ENCODE measurements around the gene SGO1.
"Not testable (repeated sequence)": the region's sequence is repeated elsewhere in the genome, so short reads cannot be mapped to it uniquely, and the experiment has no call there.

DNA sequence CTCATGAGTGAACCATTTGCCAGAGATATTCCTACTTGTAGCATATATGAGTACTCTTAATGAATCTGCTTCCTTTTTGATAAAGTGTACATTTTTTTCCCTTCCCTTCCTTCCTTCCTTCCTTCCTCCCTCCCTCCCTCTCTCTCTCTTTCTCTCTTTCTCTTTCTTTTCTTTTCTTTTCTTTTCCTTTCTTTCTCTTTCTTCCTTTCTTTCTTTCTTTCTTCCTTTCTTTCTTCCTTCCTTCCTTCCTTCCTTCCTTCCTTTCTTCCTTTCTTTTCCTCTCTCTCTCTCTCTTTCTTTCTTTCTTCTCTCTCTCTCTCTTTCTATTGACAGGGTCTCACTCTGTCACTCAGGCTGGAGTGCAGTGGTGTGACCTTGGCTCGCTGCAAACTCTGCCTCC is 27.5 kb upstream of the SGO1 start:
- TF ChIP-seq, protein P1, sequence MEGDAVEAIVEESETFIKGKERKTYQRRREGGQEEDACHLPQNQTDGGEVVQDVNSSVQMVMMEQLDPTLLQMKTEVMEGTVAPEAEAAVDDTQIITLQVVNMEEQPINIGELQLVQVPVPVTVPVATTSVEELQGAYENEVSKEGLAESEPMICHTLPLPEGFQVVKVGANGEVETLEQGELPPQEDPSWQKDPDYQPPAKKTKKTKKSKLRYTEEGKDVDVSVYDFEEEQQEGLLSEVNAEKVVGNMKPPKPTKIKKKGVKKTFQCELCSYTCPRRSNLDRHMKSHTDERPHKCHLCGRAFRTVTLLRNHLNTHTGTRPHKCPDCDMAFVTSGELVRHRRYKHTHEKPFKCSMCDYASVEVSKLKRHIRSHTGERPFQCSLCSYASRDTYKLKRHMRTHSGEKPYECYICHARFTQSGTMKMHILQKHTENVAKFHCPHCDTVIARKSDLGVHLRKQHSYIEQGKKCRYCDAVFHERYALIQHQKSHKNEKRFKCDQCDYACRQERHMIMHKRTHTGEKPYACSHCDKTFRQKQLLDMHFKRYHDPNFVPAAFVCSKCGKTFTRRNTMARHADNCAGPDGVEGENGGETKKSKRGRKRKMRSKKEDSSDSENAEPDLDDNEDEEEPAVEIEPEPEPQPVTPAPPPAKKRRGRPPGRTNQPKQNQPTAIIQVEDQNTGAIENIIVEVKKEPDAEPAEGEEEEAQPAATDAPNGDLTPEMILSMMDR (IDR thresholded peaks at IDR 0.05; ENCODE audit: insufficient read depth, low read length, poor library complexity, severe bottlenecking), result not testable (repeated sequence)
- TF ChIP-seq EZH2phosphoT487 (conservative IDR thresholded peaks at IDR 0.05; ENCODE audit: low read length), result not testable (repeated sequence)
